HepG2 (cell line): ENCODE results near the gene NABP1. TPM values are rescaled to one million over a fixed set of nuclear protein-coding genes. Genes with fewer than 3 reads are reported as not detected.

Experiments used
- EED ChIP-seq: sonication (generic); formaldehyde crosslinking; IDR thresholded peaks from 2 replicates; pipeline ENCODE4 v1.5.0; 2020; ENCODE audit warnings: mild to moderate bottlenecking, missing genetic modification reagents
- FLYWCH1 ChIP-seq: sonication (generic); formaldehyde crosslinking; IDR thresholded peaks from 2 replicates; pipeline ENCODE4 v1.8.1; 2023; ENCODE audit warnings: mild to moderate bottlenecking, missing genetic modification reagents
- FOSL2 ChIP-seq: sonication (generic); formaldehyde crosslinking; IDR thresholded peaks from 2 replicates; pipeline ENCODE4 v1.4.0; 2020; ENCODE audit warnings: missing genetic modification reagents
- HDAC2 ChIP-seq: sonication (generic); formaldehyde crosslinking; IDR thresholded peaks from 2 replicates; pipeline ENCODE4 v1.4.0; 2020; ENCODE audit warnings: missing genetic modification reagents
- IRF2 ChIP-seq: IDR thresholded peaks from 2 replicates; pipeline ENCODE4 v1.6.1; 2018; ENCODE audit warnings: missing genetic modification reagents, missing compliant biosample characterization
- SATB2 ChIP-seq: sonication (generic); formaldehyde crosslinking; IDR thresholded peaks from 2 replicates; pipeline ENCODE4 v1.5.0; 2020; ENCODE audit warnings: missing genetic modification reagents
- ZNF503 ChIP-seq: sonication (generic); formaldehyde crosslinking; IDR thresholded peaks from 2 replicates; pipeline ENCODE4 v1.4.0; 2020; ENCODE audit warnings: missing genetic modification reagents
- ZNF512B ChIP-seq: sonication (generic); formaldehyde crosslinking; IDR thresholded peaks from 2 replicates; pipeline ENCODE4 v1.5.1; 2020; ENCODE audit warnings: missing genetic modification reagents, mild to moderate bottlenecking, borderline replicate concordance
- ZNF800 ChIP-seq: sonication (generic); formaldehyde crosslinking; IDR thresholded peaks from 2 replicates; pipeline ENCODE4 v1.4.0; 2020; ENCODE audit warnings: missing genetic modification reagents
- polyA plus RNA-seq, 8 experiments: library from polyadenylated mRNA; depleted of rRNA in 3 of 8; stranded (reverse) in 7 of 8; unstranded in 1 of 8; fragments of >200 nt; fragmentation: Illumina TruSeq in 4 of 8; extraction: Trizol in 4 of 8; gene quantifications; 2 replicates each; pipeline versions ENCODE4 v1.2.1 to v1.2.3, GENCODE V29; 2011 to 2016; ENCODE audit warnings: low read depth in 4 of 8, missing spikeins in 1 of 8, mixed read lengths in 1 of 8; ENCODE audit not compliant: insufficient read depth in 1 of 8
- total RNA-seq, 5 experiments: library from RNA; depleted of rRNA; stranded (reverse); fragments of >200 nt; fragmentation: Illumina TruSeq; extraction: Trizol; gene quantifications; 2 replicates each; pipeline ENCODE4 v1.2.3, GENCODE V29; 2016; ENCODE audit warnings: low read depth in 1 of 5

Gene NABP1
- total and polyA plus RNA-seq, 2 of the 13 experiments (the other 11 are each of a cell fraction or from before 2014, with no cell fraction given) = 14.9 to 19.8 TPM

GRCh38 chr2:191637182-191638078 is 40.5 kb upstream of the NABP1 start (continued):
- TF ChIP-seq ZNF512B (0 out of 2 replicates have a peak, but pooled peaks have one; percentile 79), FLYWCH1 (CRISPR knock-in tag) (no peak), SATB2 (CRISPR knock-in tag) (no peak), ZNF503 (CRISPR knock-in tag) (peak; percentile 72; the same call in 1 of the 2 replicates), ZNF800 (CRISPR knock-in tag) (no peak), FOSL2 (CRISPR knock-in tag) (peak; percentile 94), IRF2 (CRISPR knock-in tag) (peak; percentile 80), HDAC2 (no peak; the same call in 1 of the 2 replicates), EED (CRISPR knock-in tag) (no peak)
- TF ChIP-seq, all 625 proteins: peak for 160
